Left lobe of liver (tissue), 2 donors: ENCODE results near the gene SUPT6H. TPM values are rescaled to one million over a fixed set of nuclear protein-coding genes. Genes with fewer than 3 reads are reported as not detected.

ENCODE experiments used
- ATAC-seq: fragments of 200-7000 bp; cut with Tn5 transposase; one replicate; pipeline ENCODE4 v1.9.1; 2020; ENCODE audit warnings: mild to moderate bottlenecking, moderate library complexity
- DNase-seq: peaks from one replicate; pipeline ENCODE4 v3.0.0-alpha.2; 2020; ENCODE audit warnings: low spot score
- total RNA-seq: library from RNA; stranded (reverse); gene quantifications from one replicate; pipeline ENCODE4 v1.2.1, GENCODE V29; 2021
- donor health status: DM: no; HTN: no; CAD: no; lungs with moderate emphysema.
- donor health status: DM: no; HTN: yes; CAD: no.

SUPT6H gene
- total RNA-seq, 1 donor from 2014 or later = 33.7 TPM

DNA sequence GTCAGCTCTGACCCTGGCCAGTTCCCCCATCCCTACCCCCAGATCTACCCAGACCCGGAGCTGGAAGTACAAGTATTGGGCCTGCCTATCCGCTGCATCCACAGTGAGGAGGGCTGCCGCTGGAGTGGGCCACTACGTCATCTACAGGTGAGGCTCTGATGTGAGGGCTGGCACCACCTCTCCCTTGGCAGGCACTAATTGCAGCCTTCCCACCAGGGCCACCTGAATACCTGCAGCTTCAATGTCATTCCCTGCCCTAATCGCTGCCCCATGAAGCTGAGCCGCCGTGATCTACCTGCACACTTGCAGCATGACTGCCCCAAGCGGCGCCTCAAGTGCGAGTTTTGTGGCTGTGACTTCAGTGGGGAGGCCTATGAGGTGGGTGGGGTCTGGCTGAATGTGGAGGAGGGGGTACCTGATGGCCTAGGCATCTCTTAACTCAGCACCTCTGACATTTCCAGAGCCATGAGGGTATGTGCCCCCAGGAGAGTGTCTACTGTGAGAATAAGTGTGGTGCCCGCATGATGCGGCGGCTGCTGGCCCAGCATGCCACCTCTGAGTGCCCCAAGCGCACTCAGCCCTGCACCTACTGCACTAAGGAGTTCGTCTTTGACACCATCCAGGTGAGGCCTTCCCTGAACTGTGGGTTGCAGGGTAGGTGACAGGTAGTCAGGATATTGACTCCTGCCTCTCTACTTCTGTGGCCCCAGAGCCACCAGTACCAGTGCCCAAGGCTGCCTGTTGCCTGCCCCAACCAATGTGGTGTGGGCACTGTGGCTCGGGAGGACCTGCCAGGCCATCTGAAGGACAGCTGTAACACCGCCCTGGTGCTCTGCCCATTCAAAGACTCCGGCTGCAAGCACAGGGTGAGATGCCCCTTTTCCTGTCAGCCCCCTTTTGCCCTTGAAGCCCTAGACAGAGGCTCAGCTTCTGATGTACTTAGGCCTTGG, 86.1 kb downstream of the SUPT6H start:
- DNase-seq = no peak
- ATAC-seq = no peak

DNA sequence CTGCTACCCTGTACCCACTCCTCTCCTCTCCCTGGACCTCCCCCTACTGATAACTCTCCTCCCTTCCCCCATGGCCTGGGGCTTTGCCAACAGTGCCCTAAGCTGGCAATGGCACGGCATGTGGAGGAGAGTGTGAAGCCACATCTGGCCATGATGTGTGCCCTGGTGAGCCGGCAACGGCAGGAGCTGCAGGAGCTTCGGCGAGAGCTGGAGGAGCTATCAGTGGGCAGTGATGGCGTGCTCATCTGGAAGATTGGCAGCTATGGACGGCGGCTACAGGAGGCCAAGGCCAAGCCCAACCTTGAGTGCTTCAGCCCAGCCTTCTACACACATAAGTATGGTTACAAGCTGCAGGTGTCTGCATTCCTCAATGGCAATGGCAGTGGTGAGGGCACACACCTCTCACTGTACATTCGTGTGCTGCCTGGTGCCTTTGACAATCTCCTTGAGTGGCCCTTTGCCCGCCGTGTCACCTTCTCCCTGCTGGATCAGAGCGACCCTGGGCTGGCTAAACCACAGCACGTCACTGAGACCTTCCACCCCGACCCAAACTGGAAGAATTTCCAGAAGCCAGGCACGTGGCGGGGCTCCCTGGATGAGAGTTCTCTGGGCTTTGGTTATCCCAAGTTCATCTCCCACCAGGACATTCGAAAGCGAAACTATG, 87.0 kb downstream of the SUPT6H start:
- no peak for ATAC-seq

DNA sequence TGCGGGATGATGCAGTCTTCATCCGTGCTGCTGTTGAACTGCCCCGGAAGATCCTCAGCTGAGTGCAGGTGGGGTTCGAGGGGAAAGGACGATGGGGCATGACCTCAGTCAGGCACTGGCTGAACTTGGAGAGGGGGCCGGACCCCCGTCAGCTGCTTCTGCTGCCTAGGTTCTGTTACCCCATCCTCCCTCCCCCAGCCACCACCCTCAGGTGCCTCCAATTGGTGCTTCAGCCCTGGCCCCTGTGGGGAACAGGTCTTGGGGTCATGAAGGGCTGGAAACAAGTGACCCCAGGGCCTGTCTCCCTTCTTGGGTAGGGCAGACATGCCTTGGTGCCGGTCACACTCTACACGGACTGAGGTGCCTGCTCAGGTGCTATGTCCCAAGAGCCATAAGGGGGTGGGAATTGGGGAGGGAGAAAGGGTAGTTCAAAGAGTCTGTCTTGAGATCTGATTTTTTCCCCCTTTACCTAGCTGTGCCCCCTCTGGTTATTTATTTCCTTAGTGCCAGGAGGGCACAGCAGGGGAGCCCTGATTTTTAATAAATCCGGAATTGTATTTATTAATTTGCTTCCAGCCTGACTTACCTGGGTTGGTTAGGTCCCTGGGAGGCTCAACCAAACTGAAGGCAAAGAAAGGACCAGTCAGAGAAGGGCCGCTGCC, 87.6 kb downstream of the SUPT6H start:
- DNase-seq (no peak), ATAC-seq (no peak)

More for the DNA sequence above, 87.0 kb downstream of the SUPT6H start:
- DNase-seq = no peak

DNA sequence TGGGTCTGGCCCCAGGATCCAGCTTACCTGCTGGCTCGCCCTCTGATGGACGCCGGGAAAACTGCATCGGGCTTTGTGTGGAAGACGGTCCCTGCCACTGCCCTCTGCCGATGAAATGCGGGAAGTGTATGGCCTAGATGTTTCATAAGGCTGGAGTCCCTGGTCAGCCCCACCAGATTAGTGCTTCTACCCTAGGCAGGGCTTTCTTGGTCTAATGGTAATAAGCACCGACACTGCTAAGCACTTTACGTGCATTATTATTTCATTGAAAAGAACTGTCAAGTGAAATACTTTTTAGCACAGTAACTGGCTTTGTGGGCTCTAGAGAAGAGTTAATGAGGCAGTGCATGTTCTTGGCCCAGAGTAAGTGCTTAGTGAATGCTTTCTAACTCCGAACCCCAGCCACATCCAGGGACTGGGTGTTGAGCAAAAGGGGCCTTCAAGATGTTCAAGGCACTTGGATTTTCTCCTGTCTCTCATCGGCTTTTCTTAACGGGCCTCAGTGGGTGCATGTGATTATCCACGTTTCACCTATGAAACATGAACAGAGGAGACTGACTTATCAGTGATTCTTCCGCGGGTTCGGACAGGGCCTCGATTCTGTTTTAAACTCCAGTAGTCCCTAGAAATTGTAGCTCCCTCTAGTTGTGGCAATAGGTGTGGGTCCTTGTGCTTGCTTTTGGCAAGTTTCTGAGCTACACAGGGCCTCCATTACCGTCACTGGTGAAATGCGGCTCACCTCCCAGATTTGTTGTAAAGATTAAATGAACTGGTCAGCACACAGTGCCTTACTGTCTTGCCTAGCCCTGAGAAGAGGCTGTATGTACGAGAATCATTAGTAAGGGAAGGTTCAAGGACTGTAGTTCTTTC, 88.4 kb downstream of the SUPT6H start:
- ATAC-seq = peak; percentile 81

DNA sequence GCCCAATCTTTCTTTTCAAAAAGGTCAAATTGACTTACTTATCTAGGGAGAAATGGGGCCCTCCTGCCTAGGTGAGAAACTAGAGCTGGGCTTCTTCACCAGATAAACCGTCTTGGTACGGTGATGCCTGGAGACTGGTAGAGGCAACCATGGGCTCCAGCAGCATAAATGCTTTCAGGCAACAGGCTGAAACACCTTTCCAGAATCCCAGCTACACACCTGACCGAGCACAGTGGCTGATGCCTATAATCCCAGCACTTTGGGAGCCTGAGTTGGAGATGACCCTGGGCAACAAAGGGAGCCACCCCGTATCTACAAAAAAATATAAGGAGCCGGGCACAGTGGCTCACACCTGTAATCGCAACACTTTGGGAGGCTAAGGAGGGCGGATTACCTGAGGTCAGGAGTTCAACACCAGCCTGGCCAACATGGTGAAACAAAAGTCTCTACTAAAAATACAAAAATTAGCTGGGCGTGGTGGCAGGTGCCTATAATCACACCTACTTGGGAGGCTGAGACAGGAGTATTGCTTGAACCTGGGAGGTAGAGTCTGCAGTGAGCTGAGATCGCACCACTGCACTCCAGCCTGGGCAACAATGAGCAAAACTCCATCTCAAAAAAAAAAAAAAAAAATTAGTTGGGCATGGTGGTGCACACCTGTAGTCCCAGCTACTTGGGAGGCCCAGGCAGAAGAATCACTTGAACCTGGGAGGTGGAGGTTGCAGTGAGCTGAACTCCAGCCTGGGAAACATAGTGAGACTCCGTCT, 89.8 kb downstream of the SUPT6H start:
- DNase-seq = no peak
- ATAC-seq = no peak

More for the DNA sequence above, 88.4 kb downstream of the SUPT6H start:
- DNase-seq = peak; percentile 91

Other genes with a start within 250 kb of the SUPT6H start
- gene SLC13A2, start 188.6 kb upstream of the SUPT6H start, total RNA-seq = 0.55 TPM
- not detected for gene FOXN1, start 155.9 kb upstream of the SUPT6H start, total RNA-seq
- 14.3 TPM for gene UNC119, start 109.6 kb upstream of the SUPT6H start, total RNA-seq
- gene PIGS, start 90.7 kb upstream of the SUPT6H start, total RNA-seq = 10.1 TPM
- 46.8 TPM for gene ALDOC, start 85.3 kb upstream of the SUPT6H start, total RNA-seq
- 8.8 TPM for gene SPAG5, start 63.2 kb upstream of the SUPT6H start, total RNA-seq
- gene RSKR, start 48.0 kb upstream of the SUPT6H start, total RNA-seq = 4.0 TPM
- 56.9 TPM for gene BLTP2, start 17.0 kb upstream of the SUPT6H start, total RNA-seq
- 24.3 TPM for gene SDF2, start 299 bp upstream of the SUPT6H start, total RNA-seq
- gene PROCA1, start 49.7 kb downstream of the SUPT6H start, total RNA-seq = 0.73 TPM
- 4.9 TPM for gene RAB34, start 55.7 kb downstream of the SUPT6H start, total RNA-seq
- gene RPL23A, start 57.8 kb downstream of the SUPT6H start, total RNA-seq = 346 TPM
- gene TLCD1, start 64.0 kb downstream of the SUPT6H start, total RNA-seq = 4.8 TPM
- gene NEK8, start 66.6 kb downstream of the SUPT6H start, total RNA-seq = 3.2 TPM
- gene TRAF4, start 81.8 kb downstream of the SUPT6H start, total RNA-seq = 49.0 TPM
- gene FAM222B, start 180.6 kb downstream of the SUPT6H start, total RNA-seq = 6.6 TPM
- gene ERAL1, start 192.8 kb downstream of the SUPT6H start, total RNA-seq = 25.3 TPM
- 70.6 TPM for gene FLOT2, start 235.5 kb downstream of the SUPT6H start, total RNA-seq
- 5.5 TPM for gene DHRS13, start 240.9 kb downstream of the SUPT6H start, total RNA-seq